SK-N-SH (cell line): ENCODE results near the gene TSPAN12. TPM values are rescaled to one million over a fixed set of nuclear protein-coding genes. Genes with fewer than 3 reads are reported as not detected.

Experiments used
- CTCF ChIA-PET: fragments of 300-600, 350-600 bp; formaldehyde crosslinking; extraction: SDS; loops from one replicate; lab custom pipeline; 2021; lab: Yijun Ruan, JAX
- POLR2A ChIA-PET: fragments of 350-600 bp; sonication (Branson Sonifier 250); formaldehyde crosslinking; extraction: SDS; loops from one replicate; lab custom pipeline; 2020; ENCODE audit warnings: antibody characterized with exemption, inconsistent platforms; lab: Yijun Ruan, JAX
- DNase-seq: peaks from one replicate; pipeline ENCODE4 v3.0.0; 2012
- H2AFZ ChIP-seq: fragments of 200-600 bp; sonication (generic); 2 replicates; pipeline ENCODE4 v1.8.1; 2016; ENCODE audit warnings: antibody characterized with exemption, mild to moderate bottlenecking, low read depth
- H3F3A ChIP-seq: fragments of 200-600 bp; sonication (generic); replicated peaks from 2 replicates; pipeline ENCODE3; 2016; ENCODE audit warnings: antibody characterized with exemption, mild to moderate bottlenecking; ENCODE audit not compliant: insufficient read depth
- H3K27ac ChIP-seq, 2 experiments: fragments of 200-500 bp in 1 of 2; fragments of 200-600 bp in 1 of 2; sonication (Bioruptor generic) in 1 of 2; sonication (generic), shearing (Covaris generic) in 1 of 2; 2 replicates each; pipeline versions ENCODE4 v1.5.1 to v1.6.1; 2014 to 2016; ENCODE audit warnings: low read depth in 2 of 2, inconsistent platforms in 1 of 2, low read length in 1 of 2, mild to moderate bottlenecking in 1 of 2, mixed read lengths in 1 of 2
- H3K27me3 ChIP-seq: fragments of 200-600 bp; sonication (generic), shearing (Covaris generic); 2 replicates; pipeline ENCODE4 v1.6.1; 2016; ENCODE audit warnings: mixed run types; ENCODE audit not compliant: insufficient read depth
- H3K36me3 ChIP-seq, 2 experiments: fragments of 200-500 bp in 1 of 2; fragments of 200-600 bp in 1 of 2; sonication (Bioruptor generic) in 1 of 2; sonication (generic) in 1 of 2; replicated peaks in 1 of 2; 2 replicates each; pipeline versions ENCODE3 to v1.5.1; 2014 to 2016; ENCODE audit warnings: low read length in 1 of 2, mild to moderate bottlenecking in 1 of 2; ENCODE audit not compliant: insufficient read depth in 2 of 2, control insufficient read depth in 1 of 2
- H3K4me1 ChIP-seq, 2 experiments: fragments of 200-500 bp in 1 of 2; fragments of 200-600 bp in 1 of 2; sonication (Bioruptor generic) in 1 of 2; sonication (generic), shearing (Covaris generic) in 1 of 2; 2 replicates each; pipeline versions ENCODE4 v1.5.1 to v1.6.1; 2014 to 2016; ENCODE audit warnings: low read depth in 1 of 2, low read length in 1 of 2, mixed run types in 1 of 2; ENCODE audit not compliant: insufficient read depth in 2 of 2, control insufficient read depth in 1 of 2
- H3K4me2 ChIP-seq: fragments of 200-600 bp; sonication (generic), shearing (Covaris generic); 2 replicates; pipeline ENCODE4 v1.6.1; 2017; ENCODE audit warnings: mixed run types
- H3K4me3 ChIP-seq, 2 experiments: fragments of 200-500 bp in 1 of 2; fragments of 200-600 bp in 1 of 2; sonication (Bioruptor generic) in 1 of 2; sonication (generic), shearing (Covaris generic) in 1 of 2; 2 replicates each; pipeline versions ENCODE4 v1.5.1 to v1.8.1; 2014 to 2016; ENCODE audit warnings: low read depth in 2 of 2, inconsistent platforms in 1 of 2, low read length in 1 of 2, mild to moderate bottlenecking in 1 of 2, mixed read lengths in 1 of 2, moderate library complexity in 1 of 2
- H3K79me2 ChIP-seq: fragments of 200-600 bp; sonication (generic); 2 replicates; pipeline ENCODE4 v1.8.1; 2017; ENCODE audit warnings: mild to moderate bottlenecking; ENCODE audit not compliant: insufficient read depth
- H3K9ac ChIP-seq: fragments of 200-600 bp; sonication (generic); 2 replicates; pipeline ENCODE4 v1.6.1; 2017; ENCODE audit warnings: mixed run types
- H3K9me2 ChIP-seq: fragments of 200-600 bp; sonication (generic); 2 replicates; pipeline ENCODE4 v1.6.1; 2017; ENCODE audit warnings: mixed run types
- H3K9me3 ChIP-seq: fragments of 200-600 bp; sonication (generic); 2 replicates; pipeline ENCODE4 v1.6.1; 2017; ENCODE audit warnings: mixed run types, mild to moderate bottlenecking, moderate library complexity
- H4K20me1 ChIP-seq: fragments of 200-600 bp; sonication (generic); 2 replicates; pipeline ENCODE4 v1.6.1; 2017; ENCODE audit warnings: mild to moderate bottlenecking, mixed run types; ENCODE audit not compliant: insufficient read depth
- CHD2 ChIP-seq: fragments of 150-350 bp; IDR thresholded peaks from 2 replicates; pipeline ENCODE4 v1.6.1; 2018; ENCODE audit warnings: low read length; ENCODE audit not compliant: partially characterized antibody
- CTCF ChIP-seq: fragments of 200-600 bp; sonication (generic); IDR thresholded peaks from 2 replicates; pipeline ENCODE4 v1.6.1; 2017; ENCODE audit warnings: antibody characterized with exemption, mild to moderate bottlenecking, moderate library complexity
- ELF1 ChIP-seq: IDR thresholded peaks from 2 replicates; pipeline ENCODE4 v1.4.0; 2012
- EP300 ChIP-seq, 2 experiments: IDR thresholded peaks; 2 replicates each; pipeline versions ENCODE4 v1.4.0 to v1.6.1; 2012; ENCODE audit warnings: borderline replicate concordance in 1 of 2, low read depth in 1 of 2, low read length in 1 of 2
- EZH2phosphoT487 ChIP-seq: fragments of 200-600 bp; sonication (generic); IDR thresholded peaks from 2 replicates; pipeline ENCODE4 v1.6.1; 2017; ENCODE audit warnings: low read depth, mixed run types, mild to moderate bottlenecking, antibody characterized with exemption, moderate library complexity, borderline replicate concordance
- GABPA ChIP-seq: IDR thresholded peaks from 2 replicates; pipeline ENCODE4 v1.4.0; 2012; ENCODE audit warnings: low read depth, mild to moderate bottlenecking
- GATA2 ChIP-seq: sonication (generic); formaldehyde crosslinking; IDR thresholded peaks from 2 replicates; pipeline ENCODE4 v1.5.0; 2020; ENCODE audit warnings: mild to moderate bottlenecking, missing genetic modification reagents
- MAX ChIP-seq: IDR thresholded peaks from 2 replicates; pipeline ENCODE4 v1.4.0; 2012; ENCODE audit warnings: low read depth
- MEF2A ChIP-seq: IDR thresholded peaks from 2 replicates; pipeline ENCODE4 v1.4.0; 2012; ENCODE audit warnings: low read depth, borderline replicate concordance
- MXI1 ChIP-seq: IDR thresholded peaks from 2 replicates; pipeline ENCODE4 v1.6.1; 2012; ENCODE audit warnings: mild to moderate bottlenecking, low read depth, low read length, improper control_type of control experiment
- NFIC ChIP-seq: IDR thresholded peaks from 2 replicates; pipeline ENCODE4 v1.4.0; 2012; ENCODE audit warnings: borderline replicate concordance
- PBX3 ChIP-seq: IDR thresholded peaks from 2 replicates; pipeline ENCODE4; 2012
- RFX5 ChIP-seq: IDR thresholded peaks from 2 replicates; pipeline ENCODE4 v1.6.1; 2012; ENCODE audit warnings: mild to moderate bottlenecking, improper control_type of control experiment, low read length
- RXRA ChIP-seq: IDR thresholded peaks from 2 replicates; pipeline ENCODE4 v1.4.0; 2012; ENCODE audit warnings: low read depth, mild to moderate bottlenecking, borderline replicate concordance
- SIN3A ChIP-seq: IDR thresholded peaks from 2 replicates; pipeline ENCODE4 v1.6.1; 2012; ENCODE audit warnings: low read depth, mild to moderate bottlenecking, low read length, moderate library complexity, borderline replicate concordance
- TAF1 ChIP-seq: IDR thresholded peaks from 2 replicates; pipeline ENCODE4 v1.6.1; 2012; ENCODE audit warnings: low read depth, mild to moderate bottlenecking, low read length, moderate library complexity, borderline replicate concordance
- USF1 ChIP-seq: IDR thresholded peaks from 2 replicates; pipeline ENCODE4 v1.4.0; 2012; ENCODE audit warnings: low read depth, borderline replicate concordance
- YY1 ChIP-seq: IDR thresholded peaks from 2 replicates; pipeline ENCODE4 v1.4.0; 2012; ENCODE audit warnings: low read depth, mild to moderate bottlenecking
- WGBS: methylation state at CpG from one replicate; pipeline ENCODE4 v1.1.6; 2017; ENCODE audit warnings: low lambda C conversion rate; 5-methylcytosine and 5-hydroxymethylcytosine counted together
- polyA plus RNA-seq, 3 experiments: library from polyadenylated mRNA; depleted of rRNA; stranded (reverse); fragments of >200 nt; gene quantifications; 2 replicates each; pipeline ENCODE4 v1.2.3, GENCODE V29; 2012

Gene TSPAN12
- polyA plus RNA-seq, 1 of the 3 experiments (the other 2 are of a cell fraction), result not detected

GRCh38 chr7:120874722-120875121, 16.8 kb upstream of the TSPAN12 start:
- Histone ChIP-seq H2AFZ (no peak overlapping the region), H3K9me3 (no peaks in the 10 kb centered on the region), H3K27me3 (peaks cover 21% of the 10 kb centered on the region; the same call in 1 of the 2 replicates), H3K79me2 (no peaks in the 10 kb centered on the region; the same call in 1 of the 2 replicates), H3K9ac (no peak overlapping the region), H3K36me3 (no peaks in the 10 kb centered on the region), H4K20me1 (no peaks in the 10 kb centered on the region), H3K27ac (no peak overlapping the region), H3K4me2 (no peak overlapping the region), H3K4me3 (no peak overlapping the region), H3K4me1 (no peaks in the 10 kb centered on the region), H3K9me2 (no peaks in the 10 kb centered on the region), H3F3A (no peaks in the 10 kb centered on the region)
- no peak for DNase-seq
- CTCF ChIA-PET, result no interaction called here
- POLR2A ChIA-PET, result no interaction called here
- TF ChIP-seq PBX3 (no peak), NFIC (no peak), RFX5 (no peak), MEF2A (no peak), RXRA (no peak), MXI1 (no peak), EP300 (IDR thresholded peaks at IDR 0.05; ENCODE audit: borderline replicate concordance in 1 of 2, low read depth in 1 of 2, low read length in 1 of 2) (no peak), USF1 (no peak), EZH2phosphoT487 (no peak), SIN3A (no peak), YY1 (no peak), CTCF (no peak), TAF1 (no peak), ELF1 (no peak), MAX (no peak), GABPA (no peak), CHD2 (no peak), GATA2 (CRISPR knock-in tag) (no peak)
- WGBS, result 10% methylated on average over 3 of the region's 3 CpGs
